CD4-positive, alpha-beta T cell (primary cell): Measurements from ENCODE around the gene RBP7. TPM values are rescaled to one million over a fixed set of nuclear protein-coding genes. Genes with fewer than 3 reads are reported as not detected.

Experiments used
- ATAC-seq: fragments of 200-7000 bp; cut with Tn5 transposase; one replicate; pipeline ENCODE4 v1.10.0; 2022; ENCODE audit warnings: mild to moderate bottlenecking; ENCODE audit not compliant: poor library complexity
- CTCF ChIA-PET: fragments of 350-600 bp; sonication (Branson Sonifier 250); formaldehyde crosslinking; loops from one replicate; lab custom pipeline; 2021; ENCODE audit warnings: antibody characterized with exemption, inconsistent platforms; lab: Charles Lee
- POLR2A ChIA-PET: fragments of 350-600 bp; sonication (Branson Sonifier 250); formaldehyde crosslinking; loops from one replicate; lab custom pipeline; 2021; ENCODE audit warnings: antibody characterized with exemption, inconsistent platforms; lab: Charles Lee
- DNase-seq, 14 experiments: peaks; one replicate each; pipeline ENCODE4 v3.0.0-alpha.2; 2013 to 2020; ENCODE audit warnings: mixed read lengths in 2 of 14
- H3K27ac ChIP-seq, 2 donors: one replicate each; pipeline versions ENCODE4 v1.5.1 to v1.7.0; 2013; ENCODE audit warnings: low read length in 2 of 2, low read depth in 1 of 2, mild to moderate bottlenecking in 1 of 2
- H3K27me3 ChIP-seq, 2 experiments: 1 replicate in 1 of 2; 2 replicates in 1 of 2; pipeline versions ENCODE4 v1.6.1 to v1.7.0; 2013; ENCODE audit warnings: low read length in 2 of 2, control low read depth in 1 of 2, mild to moderate bottlenecking in 1 of 2, moderate library complexity in 1 of 2; ENCODE audit not compliant: insufficient read depth in 2 of 2, control insufficient read depth in 1 of 2
- H3K36me3 ChIP-seq: one replicate; pipeline ENCODE4 v1.6.1; 2013; ENCODE audit warnings: low read length, control low read depth; ENCODE audit not compliant: insufficient read depth
- H3K4me1 ChIP-seq: one replicate; pipeline ENCODE4 v1.6.1; 2013; ENCODE audit warnings: low read length, control low read depth; ENCODE audit not compliant: insufficient read depth
- H3K4me3 ChIP-seq: one replicate; pipeline ENCODE4 v1.5.1; 2013; ENCODE audit warnings: mild to moderate bottlenecking, low read length, moderate library complexity
- H3K9me3 ChIP-seq, 2 experiments: 1 replicate in 1 of 2; 2 replicates in 1 of 2; pipeline versions ENCODE4 v1.6.1 to v1.7.0; 2013; ENCODE audit warnings: low read length in 2 of 2, mild to moderate bottlenecking in 2 of 2, control low read depth in 1 of 2, moderate library complexity in 1 of 2; ENCODE audit not compliant: control insufficient read depth in 1 of 2, insufficient read depth in 1 of 2
- H3K27ac Mint-ChIP-seq: one replicate; pipeline ENCODE4 v1.8.0; 2020; ENCODE audit warnings: mixed read lengths
- H3K27me3 Mint-ChIP-seq: one replicate; pipeline ENCODE4 v1.8.0; 2021; ENCODE audit warnings: mixed read lengths
- H3K36me3 Mint-ChIP-seq: one replicate; pipeline ENCODE4 v1.8.0; 2021; ENCODE audit warnings: low read depth, mixed read lengths
- H3K4me1 Mint-ChIP-seq: one replicate; pipeline ENCODE4 v1.8.0; 2021; ENCODE audit warnings: low read depth, mixed read lengths
- H3K4me3 Mint-ChIP-seq: one replicate; pipeline ENCODE4 v1.8.0; 2020; ENCODE audit warnings: mild to moderate bottlenecking, mixed read lengths
- H3K9me3 Mint-ChIP-seq: one replicate; pipeline ENCODE4 v1.8.0; 2020; ENCODE audit warnings: mixed read lengths
- intact Hi-C, 2 experiments: fragments of 100-400 bp; cut with DNase I in 1 of 2; cut with micrococcal nuclease in 1 of 2; formaldehyde crosslinking; loops; one replicate each; pipeline versions ENCODE4 v1.15.1 to v1.9.0; 2023 to 2025; cut with DNase I, micrococcal nuclease
- microRNA-seq: library from miRNA; unstranded; fragments of <30 nt; microRNA quantifications from one replicate; pipeline ENCODE4 v1.2.0, GENCODE V29; 2021; ENCODE audit warnings: borderline microRNAs expressed, borderline replicate concordance
- total RNA-seq, 174 experiments: library from RNA in 2 of 174; stranded (reverse) in 2 of 174; gene quantifications; one replicate each; pipeline ENCODE4 v1.2.3 and lab custom pipeline; 2021 to 2026
- TF ChIP-seq, protein P1 (sequence below): fragments of 200-600 bp; IDR thresholded peaks from one replicate; pipeline ENCODE4 v1.8.0; 2022; ENCODE audit warnings: antibody characterized with exemption, mild to moderate bottlenecking

The RBP7 gene
- total RNA-seq, 2 experiments from 2014 or later: 0.70 TPM; not detected in 1

DNA sequence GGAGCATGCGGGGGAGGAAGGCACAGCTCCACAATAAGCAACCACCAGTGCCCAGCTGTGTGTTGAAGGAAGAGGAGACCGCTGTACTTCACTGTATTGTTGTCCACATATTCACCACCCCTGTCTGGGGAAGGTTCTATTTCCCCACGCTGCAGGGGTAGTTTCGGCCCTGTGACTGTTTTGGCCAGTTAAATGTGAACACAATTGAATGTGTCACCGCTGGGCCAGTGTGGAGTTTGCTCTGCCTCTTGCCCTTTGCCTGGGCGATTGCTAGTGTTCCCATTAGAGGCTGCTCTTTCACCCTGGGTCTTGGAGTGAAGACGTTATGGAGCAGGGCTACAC, 68.3 kb downstream of the RBP7 start:
- ATAC-seq: no peak
- ChIA-PET POLR2A (no interaction called here), CTCF (no interaction called here)
- TF ChIP-seq, protein P1, sequence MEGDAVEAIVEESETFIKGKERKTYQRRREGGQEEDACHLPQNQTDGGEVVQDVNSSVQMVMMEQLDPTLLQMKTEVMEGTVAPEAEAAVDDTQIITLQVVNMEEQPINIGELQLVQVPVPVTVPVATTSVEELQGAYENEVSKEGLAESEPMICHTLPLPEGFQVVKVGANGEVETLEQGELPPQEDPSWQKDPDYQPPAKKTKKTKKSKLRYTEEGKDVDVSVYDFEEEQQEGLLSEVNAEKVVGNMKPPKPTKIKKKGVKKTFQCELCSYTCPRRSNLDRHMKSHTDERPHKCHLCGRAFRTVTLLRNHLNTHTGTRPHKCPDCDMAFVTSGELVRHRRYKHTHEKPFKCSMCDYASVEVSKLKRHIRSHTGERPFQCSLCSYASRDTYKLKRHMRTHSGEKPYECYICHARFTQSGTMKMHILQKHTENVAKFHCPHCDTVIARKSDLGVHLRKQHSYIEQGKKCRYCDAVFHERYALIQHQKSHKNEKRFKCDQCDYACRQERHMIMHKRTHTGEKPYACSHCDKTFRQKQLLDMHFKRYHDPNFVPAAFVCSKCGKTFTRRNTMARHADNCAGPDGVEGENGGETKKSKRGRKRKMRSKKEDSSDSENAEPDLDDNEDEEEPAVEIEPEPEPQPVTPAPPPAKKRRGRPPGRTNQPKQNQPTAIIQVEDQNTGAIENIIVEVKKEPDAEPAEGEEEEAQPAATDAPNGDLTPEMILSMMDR: no peak
- Mint-ChIP-seq H3K36me3 (peaks cover 16% of the 10 kb centered on the region), H3K9me3 (no peaks in the 10 kb centered on the region), H3K27ac (no peak overlapping the region), H3K4me1 (peaks cover 16% of the 10 kb centered on the region), H3K4me3 (no peak overlapping the region), H3K27me3 (no peaks in the 10 kb centered on the region)
- H3K36me3 ChIP-seq: peaks cover 6% of the 10 kb centered on the region
- no peak overlapping the region for H3K27ac ChIP-seq
- peaks cover 3% of the 10 kb centered on the region for H3K4me1 ChIP-seq
- no peaks in the 10 kb centered on the region for H3K27me3 ChIP-seq
- H3K9me3 ChIP-seq: no peaks in the 10 kb centered on the region
- intact Hi-C loops: no loop called here
- no peak overlapping the region for H3K4me3 ChIP-seq
- no peak for DNase-seq

Small RNA genes lying within 50 kb of the gene (microRNA-seq; reads per million reads assigned to microRNA genes)
- gene MIR5697: 0.81 reads per million

Other genes starting within 250 kb of the RBP7 start
- 10 to 100 TPM; 66.8 to 68.1 TPM for gene CLSTN1, start 173.3 kb upstream of the RBP7 start, total RNA-seq
- gene CTNNBIP1, start 87.0 kb upstream of the RBP7 start, total RNA-seq: 1 to 10 TPM; 6.6 to 6.8 TPM
- 10 to 100 TPM; 16.0 to 18.1 TPM for gene LZIC, start 53.8 kb upstream of the RBP7 start, total RNA-seq
- gene NMNAT1, start 53.8 kb upstream of the RBP7 start, total RNA-seq: 1 to 10 TPM in 1 of 2 experiments, under 1 TPM in 1; 0.66 to 1.0 TPM
- gene UBE4B, start 35.7 kb downstream of the RBP7 start, total RNA-seq: 10 to 100 TPM; 27.9 to 28.7 TPM
- 1 to 10 TPM; 7.9 to 9.7 TPM for gene KIF1B, start 213.3 kb downstream of the RBP7 start, total RNA-seq